ENCODE measurements around the gene HK1.
"Not testable (repeated sequence)": the region's sequence is repeated elsewhere in the genome, so short reads cannot be mapped to it uniquely, and the experiment has no call there.

HK1 gene

GRCh38 chr10:69434169-69434568 lies 155.9 kb downstream of the HK1 start:
- DNase-seq, result no peak

DNA sequence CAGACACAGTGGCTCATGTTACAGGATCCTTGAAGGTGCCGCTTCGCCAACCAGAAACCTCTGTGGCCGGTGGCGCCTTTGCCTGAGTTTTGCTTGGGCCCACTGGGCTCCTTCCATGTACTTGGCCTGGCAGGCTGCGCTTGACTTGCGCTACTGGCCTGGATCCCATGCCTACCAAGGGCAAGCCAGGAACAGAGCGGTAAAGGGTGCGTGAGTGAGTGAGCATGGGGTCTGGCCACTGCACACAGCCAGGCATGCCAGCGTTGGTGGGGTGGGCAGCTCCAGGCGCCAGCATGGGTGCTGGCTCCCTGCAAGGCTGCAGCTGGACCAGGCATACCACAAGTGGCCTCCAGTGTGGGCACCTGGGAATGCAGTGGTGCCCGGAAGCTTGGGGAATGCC lies 156.6 kb downstream of the HK1 start:
- DNase-seq, result no peak

- no peak for DNase-seq
These were observed 157.7 kb downstream of the HK1 start for GRCh38 chr10:69435966-69436520.

DNA sequence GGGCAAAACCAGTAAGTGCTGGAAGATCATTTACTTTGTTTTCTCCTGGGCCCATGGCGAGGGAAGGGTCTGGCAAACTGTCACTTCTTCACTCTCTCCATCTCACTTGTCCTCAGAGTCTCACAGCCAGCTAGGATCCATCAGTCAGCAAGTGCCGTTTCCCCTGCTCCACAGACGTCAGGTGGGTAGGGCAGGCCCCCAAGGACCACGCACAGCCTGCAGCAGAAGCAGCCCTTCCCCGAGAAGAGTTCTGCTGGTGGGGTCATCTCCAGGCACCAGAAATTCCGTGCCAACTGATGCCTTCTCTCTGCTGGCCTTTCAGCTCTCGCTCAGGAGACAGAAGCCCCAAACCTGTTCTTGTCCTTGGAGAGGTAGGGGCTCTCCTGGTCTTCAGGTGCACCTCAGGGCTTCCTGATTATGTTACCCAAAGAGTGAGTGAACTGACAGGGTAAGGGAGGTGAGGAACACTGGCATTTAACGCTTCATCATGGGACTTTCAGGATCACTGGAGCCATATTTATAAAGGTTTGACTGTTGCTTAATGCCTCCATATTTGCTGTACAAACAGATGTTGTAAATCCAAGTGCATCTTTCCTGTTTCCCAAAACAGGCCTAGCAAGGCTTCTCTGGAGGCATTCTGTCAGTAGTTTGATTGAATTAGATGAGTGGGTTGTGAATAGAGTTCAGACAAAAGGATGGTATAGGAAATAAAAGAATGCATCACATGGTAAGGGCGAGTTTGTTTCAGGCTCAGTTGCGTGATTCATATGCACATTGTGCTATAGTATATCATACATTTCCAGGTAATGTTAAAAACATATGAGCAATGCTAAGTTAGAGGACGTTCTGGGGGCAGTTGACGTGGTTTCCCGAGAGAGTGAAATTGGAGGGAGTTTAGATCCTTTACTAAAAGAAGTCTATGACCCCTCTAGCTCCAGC lies 159.3 kb downstream of the HK1 start:
- DNase-seq, result no peak

DNA sequence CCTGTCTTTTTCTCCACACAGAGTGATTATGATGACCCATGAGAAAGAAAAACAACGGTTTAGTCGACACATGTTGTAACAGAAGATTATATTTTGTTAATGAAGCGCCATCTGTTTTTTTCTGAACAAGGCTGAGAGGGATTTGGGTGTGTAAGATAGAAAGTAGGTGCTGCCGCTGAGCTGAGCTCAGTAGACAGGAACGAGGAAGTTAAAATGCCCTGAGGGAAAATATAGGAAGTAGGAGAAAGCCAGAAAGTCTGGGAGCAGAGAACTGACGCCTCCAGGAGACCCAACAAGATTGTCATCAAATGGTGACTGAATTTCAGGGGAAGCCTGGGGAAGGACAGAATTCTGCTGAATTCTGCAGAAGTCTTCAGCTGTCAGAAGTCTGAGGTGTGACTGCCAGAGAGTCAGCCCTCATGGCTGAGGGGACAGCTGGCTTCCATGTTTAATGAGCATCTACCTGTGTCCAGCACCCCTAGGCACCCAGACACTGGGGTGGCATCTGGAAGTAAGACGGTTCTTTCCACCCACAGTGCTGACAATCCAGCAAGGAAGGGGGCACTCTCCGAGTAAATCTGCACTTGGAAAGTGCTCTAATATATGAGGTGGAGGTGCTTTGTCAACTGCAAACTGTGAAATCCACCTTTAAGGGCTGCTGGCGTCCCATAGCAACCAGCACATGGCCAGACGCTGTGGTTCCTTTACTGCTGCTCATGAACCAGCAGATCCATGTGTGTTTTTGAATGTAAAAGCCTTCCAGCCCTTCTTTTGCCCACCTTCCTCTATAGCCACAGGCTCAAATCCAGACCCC lies 160.4 kb downstream of the HK1 start:
- DNase-seq, result no peak

DNA sequence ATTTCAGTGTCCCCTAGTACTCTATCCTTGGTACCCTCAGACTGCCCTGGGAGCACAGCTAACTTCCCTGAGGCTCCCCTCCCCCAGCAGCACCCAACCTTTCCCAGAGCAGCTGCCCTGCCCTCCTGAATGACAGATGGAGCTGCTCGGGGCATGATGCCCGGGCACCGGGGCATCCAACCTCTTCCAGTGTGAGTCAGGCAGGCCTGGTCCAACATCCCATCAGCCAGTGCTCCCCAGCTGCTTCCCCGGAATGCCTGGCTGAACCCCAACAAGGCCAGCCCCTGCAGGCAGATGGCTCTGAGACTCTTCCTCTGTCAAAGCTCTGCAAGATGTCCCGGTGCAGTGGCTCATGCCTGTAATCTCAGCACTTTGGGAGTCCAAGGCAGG lies 161.0 kb downstream of the HK1 start:
- DNase-seq, result no peak

DNA sequence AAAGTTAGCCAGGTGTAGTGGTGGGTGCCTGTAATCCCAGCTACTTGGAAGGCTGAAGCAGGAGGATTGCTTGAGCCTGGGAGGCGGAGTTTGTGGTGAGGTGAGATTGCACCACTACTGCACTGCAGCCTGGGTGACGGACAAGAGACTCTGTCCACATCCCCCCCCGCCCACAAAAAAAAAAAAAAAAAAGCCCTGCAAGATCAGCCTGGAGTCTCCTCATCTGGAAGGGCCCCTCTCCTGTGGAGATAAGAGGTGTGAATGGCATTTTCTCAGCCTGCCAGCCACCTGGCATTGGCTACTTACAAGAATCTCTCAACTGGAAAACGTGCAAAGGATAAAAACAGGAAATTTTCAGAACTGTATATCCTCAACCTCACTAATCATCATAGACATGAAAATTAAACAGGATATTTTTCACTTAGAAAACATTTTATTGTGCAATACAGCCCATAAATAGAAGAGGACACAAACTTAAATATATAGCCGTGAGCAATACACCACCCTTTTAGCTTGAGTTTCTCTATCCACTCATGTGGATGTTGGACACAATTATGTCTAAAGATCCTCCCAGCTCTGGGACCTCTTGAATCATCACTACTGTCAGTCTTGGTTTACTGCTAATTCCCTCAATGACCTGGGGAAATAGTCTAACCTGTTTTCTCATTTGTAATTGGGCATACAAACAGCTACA lies 161.7 kb downstream of the HK1 start:
- peak; percentile 18 for DNase-seq

DNA sequence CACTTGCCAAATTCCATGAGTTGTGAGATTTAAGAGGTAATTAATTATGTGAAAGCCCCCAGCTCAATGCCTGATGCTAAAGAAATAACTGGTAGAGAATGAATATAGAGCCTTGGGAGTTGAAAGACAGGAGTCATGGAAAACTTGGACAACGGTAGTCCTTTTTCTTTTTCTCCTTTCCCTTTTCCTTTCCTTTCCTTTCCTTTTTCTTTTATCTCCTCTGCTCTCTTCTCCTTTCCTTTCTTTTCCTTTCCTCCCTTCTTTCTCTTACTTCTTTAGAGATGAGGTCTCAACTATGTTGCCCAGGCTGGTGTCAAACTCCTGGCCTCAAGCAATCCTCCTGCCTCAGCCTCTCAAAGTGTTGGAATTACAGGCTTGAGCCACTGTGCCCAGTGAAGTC lies 165.1 kb downstream of the HK1 start:
- DNase-seq, result no peak

DNA sequence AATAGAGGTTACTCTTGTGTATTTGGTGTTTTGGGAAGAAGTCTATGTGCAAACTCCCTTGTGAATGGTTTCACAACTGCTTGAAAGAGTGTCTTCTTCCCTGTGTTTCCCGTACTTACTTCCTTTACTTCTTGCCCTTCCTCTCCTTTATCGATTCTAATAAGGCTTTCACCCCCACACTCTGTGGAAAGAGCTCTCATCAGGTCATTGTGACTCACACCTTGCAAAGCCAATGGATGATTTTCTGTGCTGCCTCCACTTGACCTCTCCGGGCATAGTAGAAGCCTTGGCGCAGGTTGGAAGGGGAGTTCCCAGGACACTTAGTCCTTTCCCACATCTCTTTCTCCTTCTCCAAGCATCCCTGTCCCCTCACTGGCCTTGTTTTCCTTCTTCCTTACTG lies 166.7 kb downstream of the HK1 start:
- no peak for DNase-seq

DNA sequence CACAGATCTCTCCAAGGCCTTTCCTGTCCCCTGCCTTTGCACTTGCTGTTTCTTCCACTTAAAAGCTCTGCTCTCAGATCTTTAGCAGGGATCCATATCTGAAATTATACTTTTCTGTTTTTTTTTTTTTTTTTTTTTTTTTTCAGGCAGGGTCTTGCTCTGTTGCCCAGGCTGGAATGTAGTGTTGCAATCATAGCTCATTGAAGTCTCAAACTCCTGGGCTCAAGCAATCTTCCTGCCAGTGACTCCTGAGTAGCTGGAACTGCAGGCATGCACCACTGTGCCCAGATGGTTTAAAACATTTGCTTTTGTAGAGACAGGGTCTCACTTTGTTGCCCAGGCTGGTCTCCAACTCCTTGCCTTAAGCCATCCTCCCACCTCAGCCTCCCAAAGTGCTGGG lies 167.9 kb downstream of the HK1 start:
- no peak for DNase-seq

- no peak for DNase-seq
These were observed 168.4 kb downstream of the HK1 start for GRCh38 chr10:69446650-69447151.

- DNase-seq, result peak; percentile 65
These were observed 171.5 kb downstream of the HK1 start for GRCh38 chr10:69449841-69450240.

DNA sequence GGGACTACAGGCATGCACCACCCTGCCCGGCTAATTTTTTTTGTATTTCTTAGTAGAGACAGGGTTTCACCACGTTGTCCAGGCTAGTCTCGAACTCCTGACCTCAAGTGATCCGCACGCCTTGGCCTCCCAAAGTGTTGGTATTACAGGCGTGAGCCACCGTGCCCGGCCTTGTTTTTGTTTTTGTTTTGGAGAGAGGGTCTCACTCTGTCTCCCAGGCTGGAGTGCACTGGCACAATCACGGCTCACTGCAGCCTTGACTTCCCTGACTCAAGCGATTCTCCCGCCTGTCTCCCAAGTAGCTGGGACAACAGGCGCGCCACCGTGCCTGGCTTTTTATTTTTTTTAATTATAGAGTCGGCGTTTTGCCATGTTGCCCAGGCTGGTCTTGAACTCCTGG lies 172.1 kb downstream of the HK1 start:
- DNase-seq, result not testable (repeated sequence)

DNA sequence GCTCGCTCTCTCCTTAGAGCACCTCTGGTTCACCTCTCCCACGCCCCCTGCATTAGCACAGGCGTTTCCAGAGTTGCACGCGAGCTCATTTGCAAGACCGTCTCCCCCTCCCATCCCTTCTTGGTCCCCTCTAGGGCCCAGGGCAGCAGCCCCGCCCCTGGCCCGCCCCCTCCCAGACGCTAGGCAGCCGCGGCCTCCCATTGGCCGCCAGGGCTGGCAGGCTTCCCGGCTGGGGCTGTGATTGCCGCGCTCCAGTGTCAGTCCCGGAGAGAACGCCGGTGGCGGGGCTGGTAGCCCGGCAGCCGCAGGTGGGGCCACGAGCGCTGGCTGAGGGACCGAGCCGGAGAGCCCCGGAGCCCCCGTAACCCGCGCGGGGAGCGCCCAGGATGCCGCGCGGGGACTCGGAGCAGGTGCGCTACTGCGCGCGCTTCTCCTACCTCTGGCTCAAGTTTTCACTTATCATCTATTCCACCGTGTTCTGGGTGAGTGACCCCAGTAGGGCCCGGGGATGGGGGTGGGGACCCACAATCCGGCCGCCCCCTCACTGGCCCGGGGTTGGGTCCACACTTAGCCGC lies 173.0 kb downstream of the HK1 start, which contains the start of gene TSPAN15:
TSS of gene TSPAN15 (plus strand) at position 257 of the 575 bp plus-strand sequence. CDS start at position 387, 130 bp downstream.
- DNase-seq, result peak; percentile 91

Measured in NCI-H774 (cell line).